ENCODE measurements around the gene GALNT3. TPM values are rescaled to one million over a fixed set of nuclear protein-coding genes. Genes with fewer than 3 reads are reported as not detected.

The GALNT3 gene
- total RNA-seq = 10 to 100 TPM; 22.2 to 51.3 (median 37.9) TPM

GRCh38 chr2:165793779-165794535 lies at the start of gene GALNT3:
Gene GALNT3 (minus strand): TSS chr2:165794247. CDS start chr2:165770700, 23,547 bp downstream.
- no peaks in the 10 kb centered on the region for H3K27me3 ChIP-seq

DNA sequence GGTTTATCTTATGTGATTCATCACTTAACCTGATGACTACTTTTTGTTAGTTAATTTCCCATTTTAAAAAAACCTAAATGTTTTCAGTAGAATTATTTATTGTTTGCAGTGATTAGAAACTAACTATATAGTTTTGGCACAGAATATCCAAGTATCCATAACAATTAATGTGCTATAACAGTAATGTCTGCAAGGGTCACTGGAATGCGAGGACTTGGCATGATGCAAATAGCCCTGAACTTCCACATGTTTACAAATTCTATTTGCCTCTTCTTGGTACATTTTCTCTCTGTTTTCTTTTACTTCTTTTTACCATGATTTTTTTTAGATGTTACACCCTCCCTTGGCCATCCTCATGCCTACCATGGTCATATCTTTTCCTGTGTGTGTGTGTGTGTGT lies 49.3 kb upstream of the GALNT3 start:
- no peak for TF ChIP-seq POLR2A (IDR thresholded peaks at IDR 0.05)
- TF ChIP-seq, protein P1, sequence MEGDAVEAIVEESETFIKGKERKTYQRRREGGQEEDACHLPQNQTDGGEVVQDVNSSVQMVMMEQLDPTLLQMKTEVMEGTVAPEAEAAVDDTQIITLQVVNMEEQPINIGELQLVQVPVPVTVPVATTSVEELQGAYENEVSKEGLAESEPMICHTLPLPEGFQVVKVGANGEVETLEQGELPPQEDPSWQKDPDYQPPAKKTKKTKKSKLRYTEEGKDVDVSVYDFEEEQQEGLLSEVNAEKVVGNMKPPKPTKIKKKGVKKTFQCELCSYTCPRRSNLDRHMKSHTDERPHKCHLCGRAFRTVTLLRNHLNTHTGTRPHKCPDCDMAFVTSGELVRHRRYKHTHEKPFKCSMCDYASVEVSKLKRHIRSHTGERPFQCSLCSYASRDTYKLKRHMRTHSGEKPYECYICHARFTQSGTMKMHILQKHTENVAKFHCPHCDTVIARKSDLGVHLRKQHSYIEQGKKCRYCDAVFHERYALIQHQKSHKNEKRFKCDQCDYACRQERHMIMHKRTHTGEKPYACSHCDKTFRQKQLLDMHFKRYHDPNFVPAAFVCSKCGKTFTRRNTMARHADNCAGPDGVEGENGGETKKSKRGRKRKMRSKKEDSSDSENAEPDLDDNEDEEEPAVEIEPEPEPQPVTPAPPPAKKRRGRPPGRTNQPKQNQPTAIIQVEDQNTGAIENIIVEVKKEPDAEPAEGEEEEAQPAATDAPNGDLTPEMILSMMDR (IDR thresholded peaks at IDR 0.05) = no peak

More at GRCh38 chr2:165793779-165794535, at the start of gene GALNT3:
- H3K36me3 ChIP-seq = no peaks in the 10 kb centered on the region
- peak within 1 kb of the TSS; percentile 79 to 97 (median 92) for H3K27ac ChIP-seq
- peak within 1 kb of the TSS; percentile 60 to 85 (median 67) for H3K4me3 ChIP-seq
- peaks cover 0 to 5% (median 0%) of the 10 kb centered on the region in 4 donors for H3K4me1 ChIP-seq
- peak; percentile 46 to 96 (median 92) for DNase-seq
- TF ChIP-seq, protein P1 (IDR thresholded peaks at IDR 0.05) = no peak
- TF ChIP-seq POLR2A (IDR thresholded peaks at IDR 0.05) = peak; percentile 95 to 96
- no peaks in the 10 kb centered on the region for H3K9me3 ChIP-seq

GRCh38 chr2:165840333-165840958 lies 46.4 kb upstream of the GALNT3 start:
- H3K4me3 ChIP-seq = no peak overlapping the region
- DNase-seq = no peak
- H3K9me3 ChIP-seq = no peaks in the 10 kb centered on the region
- no peak overlapping the region for H3K27ac ChIP-seq
- H3K36me3 ChIP-seq = no peaks in the 10 kb centered on the region
- no peaks in the 10 kb centered on the region for H3K27me3 ChIP-seq
- no peak for TF ChIP-seq POLR2A (IDR thresholded peaks at IDR 0.05)
- TF ChIP-seq, protein P1 (IDR thresholded peaks at IDR 0.05) = no peak
- no peaks in the 10 kb centered on the region for H3K4me1 ChIP-seq

More for the DNA sequence above, 49.3 kb upstream of the GALNT3 start:
- no peak overlapping the region for H3K4me3 ChIP-seq
- no peak for DNase-seq
- H3K4me1 ChIP-seq = no peaks in the 10 kb centered on the region
- no peaks in the 10 kb centered on the region for H3K36me3 ChIP-seq
- no peaks in the 10 kb centered on the region for H3K9me3 ChIP-seq
- no peaks in the 10 kb centered on the region for H3K27me3 ChIP-seq
- H3K27ac ChIP-seq = no peak overlapping the region

DNA sequence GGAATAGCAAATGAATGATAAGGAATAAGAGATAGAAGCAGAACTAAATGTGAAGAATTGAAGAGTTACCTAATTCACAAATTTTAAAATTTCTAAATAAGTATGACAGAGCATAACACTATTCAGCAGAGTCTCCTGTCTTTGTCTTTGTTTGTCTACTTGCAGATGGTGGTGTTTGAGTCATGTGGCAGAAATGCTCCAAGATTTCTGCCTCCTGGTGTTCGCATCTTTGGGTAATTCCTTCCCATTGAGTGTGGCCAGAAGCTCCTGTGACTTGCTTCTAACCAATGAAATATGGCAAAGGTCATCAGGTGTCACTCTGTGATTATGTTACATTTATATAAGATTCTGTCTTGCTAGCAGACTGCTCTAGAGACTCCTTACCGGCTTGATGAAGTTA lies 45.6 kb upstream of the GALNT3 start:
- Histone ChIP-seq H3K9me3 (no peaks in the 10 kb centered on the region), H3K27me3 (no peaks in the 10 kb centered on the region), H3K36me3 (no peaks in the 10 kb centered on the region), H3K27ac (no peak overlapping the region), H3K4me3 (no peak overlapping the region), H3K4me1 (no peaks in the 10 kb centered on the region)
- DNase-seq = no peak
- TF ChIP-seq, protein P1 (IDR thresholded peaks at IDR 0.05) = no peak
- no peak for TF ChIP-seq POLR2A (IDR thresholded peaks at IDR 0.05)

DNA sequence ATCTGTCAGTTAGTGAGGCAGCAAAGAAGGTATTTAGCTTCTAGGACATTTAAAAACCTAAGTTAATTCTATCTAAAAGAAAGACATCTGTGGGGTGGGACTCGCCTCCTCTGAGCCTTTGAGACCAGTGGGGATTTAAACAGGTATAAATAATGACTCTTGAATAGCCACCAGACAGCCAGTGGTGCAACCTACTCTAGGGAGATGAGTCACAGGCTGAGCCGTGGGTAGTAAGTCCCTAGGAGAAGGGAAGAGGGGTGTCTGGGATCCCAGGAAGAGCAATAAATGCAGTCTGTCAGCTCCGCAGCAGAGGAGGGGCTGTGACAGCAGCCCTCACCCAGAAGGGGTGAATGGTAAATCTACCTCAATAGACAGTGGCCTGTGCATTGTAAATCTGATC lies 43.1 kb upstream of the GALNT3 start:
- no peak overlapping the region for H3K4me3 ChIP-seq
- no peaks in the 10 kb centered on the region for H3K36me3 ChIP-seq
- no peaks in the 10 kb centered on the region for H3K9me3 ChIP-seq
- TF ChIP-seq POLR2A (IDR thresholded peaks at IDR 0.05) = no peak
- TF ChIP-seq, protein P1 (IDR thresholded peaks at IDR 0.05) = no peak
- H3K4me1 ChIP-seq = no peaks in the 10 kb centered on the region
- no peak for DNase-seq
- no peaks in the 10 kb centered on the region for H3K27me3 ChIP-seq
- H3K27ac ChIP-seq = no peak overlapping the region

All from Peyer's patch (tissue), 4 donors.